Caki2 (cell line): ENCODE measurements around the gene ARID2. TPM values are rescaled to one million over a fixed set of nuclear protein-coding genes. Genes with fewer than 3 reads are reported as not detected.

Source experiments
- DNase-seq: peaks from one replicate; pipeline ENCODE4 v3.0.0-alpha.2; 2015; ENCODE audit warnings: low read depth
- in situ Hi-C: cut with HindIII; loops from 2 replicates; pipeline ENCODE4 v1.10.0; 2016; ENCODE audit warnings: low sequenced_read_pairs, low pct_unique_long_range_greater_than_20kb, mixed read lengths
- total RNA-seq: library from RNA; depleted of rRNA; stranded (reverse); fragments of >200 nt; shearing (Covaris generic); gene quantifications from 2 replicates; pipeline ENCODE4 v1.2.3, GENCODE V29; 2014; ENCODE audit warnings: low replicate concordance

The ARID2 gene
- total RNA-seq, 1 experiment from 2014 or later = 16.5 TPM

DNA sequence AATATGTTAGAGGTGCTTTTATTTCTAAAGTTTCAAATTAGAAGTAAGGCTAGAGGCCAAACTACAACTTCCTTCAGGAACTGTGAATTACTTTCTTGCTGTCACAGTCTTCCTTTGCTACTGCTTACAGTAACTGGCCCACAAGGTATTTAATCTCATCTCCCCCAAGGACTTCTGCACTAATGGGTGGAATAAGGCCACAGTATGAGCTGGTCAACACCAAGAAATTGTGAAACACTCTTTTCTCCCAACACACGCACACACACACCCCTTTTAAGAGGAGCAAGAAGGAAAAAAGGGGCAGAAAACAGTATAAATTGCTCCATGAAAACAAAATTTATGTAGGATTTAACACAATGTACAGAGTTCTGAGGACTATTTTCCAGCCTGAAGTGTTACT is 215.3 kb downstream of the ARID2 start:
- in situ Hi-C loops = no loop called here
- DNase-seq = no peak

DNA sequence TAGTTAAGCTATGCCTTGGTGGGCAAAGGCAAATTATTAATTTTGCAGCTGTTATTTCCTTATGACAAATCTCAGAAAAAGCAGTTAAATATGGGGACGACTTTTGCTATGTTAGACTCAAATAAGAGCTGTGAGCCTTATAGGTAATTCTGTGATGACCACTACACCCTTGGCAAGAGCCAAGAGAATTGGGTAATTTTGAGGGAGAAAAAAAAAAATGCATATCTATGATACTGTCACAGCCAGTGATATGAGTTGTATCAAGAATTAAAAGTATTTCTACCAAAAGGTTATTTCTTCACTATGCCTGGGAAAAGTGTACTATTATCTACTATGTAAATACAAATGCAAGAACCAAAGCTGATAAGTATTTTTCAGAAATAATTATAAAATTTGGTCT is 216.9 kb downstream of the ARID2 start:
- DNase-seq = no peak
- in situ Hi-C loops = no loop called here

DNA sequence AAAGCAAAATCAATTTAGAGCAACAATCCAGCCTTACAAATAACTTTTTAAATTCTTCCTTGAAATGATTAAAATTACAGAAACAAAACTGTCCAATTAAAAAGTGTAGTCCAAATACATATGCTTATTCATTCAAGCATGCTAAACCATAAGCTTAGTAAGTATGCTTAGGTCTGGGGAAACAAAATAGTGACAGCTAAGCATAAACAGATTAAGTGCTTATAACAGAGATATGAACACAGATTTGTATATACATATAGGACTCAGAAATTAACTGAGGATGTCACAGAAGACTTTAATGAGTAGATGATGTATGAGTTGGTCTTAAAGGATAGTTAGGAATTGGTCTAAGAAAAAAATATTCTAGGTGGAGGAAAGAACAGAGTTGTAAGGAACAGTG is 219.0 kb downstream of the ARID2 start:
- in situ Hi-C loops = no loop called here
- no peak for DNase-seq
